C4-2B (cell line): Measurements from ENCODE around the gene PELI2.

Source experiments
- H3K27ac ChIP-seq: fragments of 450-650 bp; 2 replicates; pipeline ENCODE4 v1.5.1; 2017
- CTCF ChIP-seq: fragments of 450-650 bp; conservative IDR thresholded peaks from 2 replicates; pipeline ENCODE4 v1.5.1; 2017; ENCODE audit warnings: mild to moderate bottlenecking
- ZFX ChIP-seq: fragments of 450-650 bp; IDR thresholded peaks from 2 replicates; pipeline ENCODE4 v1.6.1; 2017

Gene PELI2

GRCh38 chr14:56150645-56151345 lies 32.6 kb downstream of the PELI2 start:
- no peak overlapping the region for H3K27ac ChIP-seq

GRCh38 chr14:56152221-56152620 lies 34.0 kb downstream of the PELI2 start:
- no peak for TF ChIP-seq ZFX
- TF ChIP-seq CTCF = no peak

More at GRCh38 chr14:56150645-56151345, 32.6 kb downstream of the PELI2 start:
- no peak for TF ChIP-seq CTCF
- TF ChIP-seq ZFX = no peak

GRCh38 chr14:56153267-56153666 lies 35.1 kb downstream of the PELI2 start:
- no peak for TF ChIP-seq ZFX
- no peak for TF ChIP-seq CTCF
- H3K27ac ChIP-seq = no peak overlapping the region

More at GRCh38 chr14:56152221-56152620, 34.0 kb downstream of the PELI2 start:
- no peak overlapping the region for H3K27ac ChIP-seq

- TF ChIP-seq CTCF (no peak), ZFX (no peak)
- H3K27ac ChIP-seq = no peak overlapping the region
Observed at GRCh38 chr14:56154321-56154720, 36.1 kb downstream of the PELI2 start.

- no peak overlapping the region for H3K27ac ChIP-seq
- no peak for TF ChIP-seq CTCF
- no peak for TF ChIP-seq ZFX
Observed at GRCh38 chr14:56156096-56156495, 37.9 kb downstream of the PELI2 start.

GRCh38 chr14:56159066-56159465 lies 40.9 kb downstream of the PELI2 start:
- no peak for TF ChIP-seq CTCF
- no peak for TF ChIP-seq ZFX
- H3K27ac ChIP-seq = no peak overlapping the region

- TF ChIP-seq ZFX (no peak), CTCF (no peak)
- H3K27ac ChIP-seq = no peak overlapping the region
Observed at GRCh38 chr14:56160088-56160487, 41.9 kb downstream of the PELI2 start.
